SHP77 (cell line): Measurements from ENCODE around the gene SETD5.
A peak's percentile ranks its signal among the peaks of the same experiment; 100 is the strongest.

Experiments
- DNase-seq, 2 experiments: peaks; one replicate each; lab custom pipeline; 2025; lab: John Stamatoyannopoulos, UW

SETD5 gene

DNA sequence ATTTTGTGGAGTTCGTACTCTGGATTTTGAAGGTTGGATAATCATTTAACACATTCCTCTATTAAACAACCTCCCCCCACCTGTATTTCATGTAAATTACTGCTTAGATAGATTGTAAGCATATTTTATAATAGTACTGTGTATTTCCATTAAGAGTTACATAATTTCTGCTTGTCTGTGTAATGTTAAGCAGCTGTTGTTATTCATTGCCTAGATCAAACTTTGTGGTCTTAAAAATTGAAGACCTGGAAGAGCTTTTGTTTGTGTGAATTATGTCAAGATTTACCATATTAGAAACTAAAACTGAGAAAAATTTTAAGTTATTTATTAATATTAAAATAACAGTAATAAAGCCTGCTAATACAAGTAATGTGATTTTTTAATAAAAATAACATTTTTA, 11.1 kb downstream of the SETD5 start:
- no peak for DNase-seq

DNA sequence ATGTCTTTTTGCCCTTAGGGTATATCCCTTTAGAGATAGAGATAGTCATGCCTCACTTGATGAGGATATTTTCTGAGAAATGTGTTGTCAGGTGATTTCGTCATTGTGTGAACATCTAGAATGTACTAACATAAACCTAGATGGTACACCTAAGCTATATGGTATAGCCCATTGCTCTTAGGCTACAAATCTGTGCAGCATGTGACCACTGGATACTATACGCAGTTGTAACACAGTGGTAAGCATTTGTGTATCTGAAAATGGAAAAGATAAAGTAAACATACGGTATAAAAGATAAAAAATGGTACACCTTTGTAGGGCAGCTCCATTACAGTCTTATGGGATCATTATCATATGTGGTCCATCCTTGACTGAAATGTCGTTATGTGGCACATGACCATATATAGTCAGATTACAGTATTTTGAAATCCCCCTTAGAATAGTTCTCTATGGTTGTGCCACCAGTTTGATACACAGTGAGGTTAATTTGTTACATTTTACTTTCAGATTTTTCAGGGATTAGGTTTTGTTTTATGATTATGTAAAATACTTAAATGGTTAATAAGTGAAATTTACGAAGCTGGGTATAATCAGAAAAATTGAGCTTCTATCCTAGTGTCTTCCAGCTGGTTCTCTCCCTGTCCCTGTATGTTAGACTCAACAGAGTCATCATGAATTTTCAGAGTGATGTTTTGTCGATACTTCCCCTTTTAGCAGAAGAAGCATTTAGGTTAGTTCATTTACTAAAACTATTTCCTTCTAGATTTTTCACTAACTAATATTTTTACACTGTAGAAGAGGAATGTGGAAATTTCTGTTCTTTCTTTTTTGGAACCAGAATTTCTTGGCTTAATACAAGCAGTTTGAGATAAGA, 12.8 kb downstream of the SETD5 start:
- DNase-seq, result no peak

- no peak for DNase-seq
Observed at GRCh38 chr3:9411302-9411701, 13.9 kb downstream of the SETD5 start.

DNA sequence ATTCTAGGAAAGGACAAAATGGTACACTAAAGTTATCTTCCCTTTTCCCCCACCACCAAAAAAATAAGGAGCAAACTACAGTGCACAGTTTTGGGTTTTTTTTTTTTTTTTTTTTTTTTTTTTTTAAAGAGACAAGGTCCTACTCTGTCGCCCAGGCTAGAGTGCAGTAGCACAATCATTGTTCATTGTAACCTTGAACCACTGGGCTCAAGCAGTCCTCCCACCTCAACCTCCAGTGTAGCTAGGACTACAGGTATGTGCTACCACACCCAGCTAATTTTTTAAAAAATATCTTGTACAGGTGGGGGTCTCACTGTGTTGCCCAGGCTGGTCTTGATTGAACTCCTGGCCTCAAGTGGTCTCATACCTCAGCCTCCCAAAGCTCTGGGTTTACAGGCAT, 14.9 kb downstream of the SETD5 start:
- DNase-seq, result no peak

DNA sequence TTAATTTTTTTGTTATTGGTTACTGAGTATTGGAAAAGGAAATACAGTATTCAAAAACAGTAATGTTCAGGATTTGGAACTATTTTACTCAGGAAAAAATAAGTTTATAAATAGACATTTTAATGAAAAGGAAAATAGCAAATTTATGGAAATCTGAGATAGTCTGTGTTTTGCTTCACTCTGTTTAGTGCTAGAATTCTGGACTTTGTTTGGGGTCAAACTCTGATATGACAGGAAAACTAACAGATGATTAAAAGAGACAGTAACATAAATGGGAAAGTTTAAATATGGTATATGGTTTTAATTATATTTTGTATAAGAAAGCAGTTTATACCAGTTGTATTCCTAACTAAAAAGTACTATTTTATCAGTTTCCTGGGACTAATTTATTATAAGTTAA, 17.4 kb downstream of the SETD5 start:
- DNase-seq, result no peak

DNA sequence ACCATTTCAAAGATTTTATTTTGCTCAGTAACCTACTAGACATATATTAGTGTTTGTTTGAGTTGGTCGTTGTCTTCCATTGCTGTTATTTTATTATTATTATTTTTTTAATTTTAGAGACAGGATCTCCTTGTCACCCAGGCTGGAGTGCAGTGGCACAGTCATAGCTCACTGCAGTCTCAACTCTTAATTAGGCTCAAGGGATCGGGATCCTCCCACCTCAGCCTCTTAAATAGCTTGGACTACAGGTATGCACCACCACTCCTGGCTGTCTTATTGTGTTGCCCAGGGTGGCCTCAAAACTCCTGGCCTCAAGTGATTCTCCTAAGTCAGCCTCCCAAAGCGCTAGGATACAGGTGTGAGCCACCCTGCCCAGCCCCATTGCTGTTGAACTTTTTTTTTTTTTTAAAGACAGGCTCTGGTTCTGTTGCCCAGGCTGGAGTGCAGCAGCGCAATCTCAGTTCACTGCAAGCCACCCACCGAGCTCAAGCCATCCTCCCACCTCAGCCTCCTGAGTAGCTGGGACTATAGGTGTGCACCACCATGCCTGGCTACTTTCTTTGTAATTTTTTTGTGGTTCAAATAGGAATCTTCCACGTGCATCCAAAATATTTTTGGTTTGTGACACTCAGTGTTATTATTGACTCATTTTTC, 18.2 kb downstream of the SETD5 start:
- DNase-seq, result no peak

GRCh38 chr3:9416139-9416780, 18.8 kb downstream of the SETD5 start:
- no peak for DNase-seq

DNA sequence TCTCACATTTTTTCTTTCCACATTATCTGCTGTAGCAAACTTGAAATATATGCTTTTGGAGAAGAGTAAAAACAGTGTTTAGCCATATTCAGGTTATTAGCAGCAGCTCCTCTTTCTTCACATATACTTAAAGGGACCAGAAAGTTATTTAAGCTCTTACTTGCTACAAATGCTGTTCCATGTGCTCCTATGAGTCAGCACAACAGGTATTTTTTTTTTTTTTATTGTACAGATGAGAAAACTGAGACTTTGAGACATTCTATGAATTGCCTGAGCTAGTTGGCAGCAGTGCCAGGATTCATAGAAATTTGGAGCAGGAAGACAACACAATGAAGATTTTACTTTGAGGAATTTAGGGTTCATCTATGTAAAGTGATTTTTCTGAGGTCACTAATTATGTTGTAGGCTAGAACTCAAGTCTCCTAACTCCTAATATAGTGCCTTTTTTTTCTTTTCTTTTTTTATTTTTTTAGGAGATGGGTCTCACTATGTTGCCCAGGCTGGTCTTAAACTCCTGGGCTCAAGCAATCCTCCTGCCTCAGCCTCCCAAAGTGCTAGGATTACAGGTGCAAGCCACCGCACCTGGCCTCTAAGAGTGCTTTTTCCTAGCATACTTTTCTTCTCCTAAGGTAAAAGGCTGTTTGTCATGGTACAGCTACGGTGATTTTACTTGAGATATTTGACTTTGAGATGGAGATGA, 23.6 kb downstream of the SETD5 start:
- DNase-seq, result no peak

DNA sequence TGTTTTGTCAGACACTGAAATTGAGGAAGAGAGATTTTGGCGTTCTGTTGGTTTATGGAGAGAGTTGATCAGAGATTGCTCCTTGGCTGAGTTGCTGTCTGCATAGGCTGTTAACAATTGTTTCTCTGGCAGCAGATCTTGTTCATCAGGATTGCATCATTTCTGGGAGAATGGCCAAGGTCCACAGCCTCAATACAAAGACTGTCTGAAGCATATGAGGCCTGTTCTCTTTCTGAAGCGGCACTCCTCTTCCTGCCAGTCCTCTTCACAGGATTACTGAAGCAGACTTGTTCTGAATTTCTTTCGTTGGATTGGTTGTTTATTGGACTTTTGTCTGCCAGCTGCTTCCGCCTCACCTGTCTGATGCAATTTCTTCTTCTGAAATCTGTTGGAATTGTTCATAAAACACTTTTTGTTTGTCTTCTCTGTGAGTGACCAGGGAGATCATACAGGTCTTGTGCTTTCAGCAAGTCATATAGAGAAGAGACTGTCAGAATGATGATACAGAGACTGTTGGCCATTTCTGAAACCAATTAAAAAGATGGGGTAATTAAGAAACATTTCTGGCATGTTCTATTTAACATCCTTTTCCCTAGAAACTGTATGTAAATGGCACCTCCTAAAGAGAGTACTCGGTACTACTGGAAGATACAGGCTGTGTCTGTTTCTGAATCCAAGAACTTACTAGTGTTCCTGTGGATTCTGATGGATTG, 25.5 kb downstream of the SETD5 start:
- peak; percentile 92 to 93 for DNase-seq

DNA sequence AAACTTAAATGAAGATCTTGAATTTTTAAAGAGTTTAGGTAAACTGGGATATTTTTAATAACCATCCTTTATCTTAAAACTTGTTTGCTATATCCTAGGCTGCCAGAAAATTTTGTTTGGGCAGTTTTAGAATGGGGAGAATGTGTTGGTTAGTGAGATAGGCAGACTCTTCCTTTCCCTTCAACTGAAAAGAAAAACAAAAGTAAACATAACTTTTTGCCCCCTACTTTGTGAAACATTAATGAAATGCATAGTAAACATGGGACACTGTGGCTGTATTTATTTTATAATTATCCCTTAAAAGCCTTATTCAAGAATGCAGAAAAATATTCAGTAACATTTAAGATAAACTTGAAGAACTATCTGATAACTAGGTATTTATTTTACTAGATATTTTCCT, 31.0 kb downstream of the SETD5 start:
- DNase-seq, result no peak

- DNase-seq, result no peak
Observed at GRCh38 chr3:9430733-9431132, 33.3 kb downstream of the SETD5 start.

- no peak for DNase-seq
Observed at GRCh38 chr3:9433627-9434521, 36.5 kb downstream of the SETD5 start.

DNA sequence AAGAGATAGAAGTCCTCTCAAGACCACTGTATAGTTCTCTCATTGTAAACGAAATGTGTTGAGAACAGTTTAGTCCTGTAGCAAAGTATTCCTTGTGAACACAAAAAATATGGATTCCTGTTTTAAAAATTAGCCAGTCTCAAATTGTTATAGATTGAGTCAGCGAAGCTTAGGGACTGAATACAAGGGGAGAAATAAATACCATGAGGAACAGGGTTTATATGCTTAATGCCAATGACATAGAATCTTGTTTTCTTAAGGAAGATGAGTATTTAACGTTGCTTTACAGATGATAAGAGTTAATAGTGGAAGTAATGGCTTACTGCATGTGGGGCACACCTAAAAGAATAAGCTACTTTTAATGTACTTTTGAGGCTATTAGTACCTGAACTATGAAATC, 37.9 kb downstream of the SETD5 start:
- DNase-seq, result no peak

GRCh38 chr3:9439331-9439730, 41.9 kb downstream of the SETD5 start:
- peak in 1 of 2 experiments; percentile 15 for DNase-seq

GRCh38 chr3:9441501-9442221, 44.2 kb downstream of the SETD5 start:
- DNase-seq, result no peak

GRCh38 chr3:9448071-9448470, 50.7 kb downstream of the SETD5 start:
- no peak for DNase-seq

DNA sequence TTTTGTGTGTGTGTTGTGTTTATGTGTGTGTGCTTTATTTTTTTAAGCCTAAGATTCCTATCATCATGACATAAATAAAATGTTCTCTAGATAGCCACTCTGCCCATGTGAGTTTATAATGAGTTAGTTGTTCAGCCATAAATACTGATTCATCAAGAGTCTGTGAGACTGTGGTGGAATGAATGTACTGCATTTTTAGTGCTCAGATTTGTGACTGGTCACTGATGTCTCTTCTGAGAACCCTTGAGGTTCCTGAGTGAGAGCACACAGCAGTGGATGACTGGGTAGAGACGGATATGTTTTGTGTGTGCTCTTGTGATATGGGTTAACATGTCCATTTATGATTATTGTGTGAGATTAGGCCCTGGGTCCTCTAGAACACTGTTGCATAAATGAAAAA, 51.2 kb downstream of the SETD5 start:
- no peak for DNase-seq

- no peak for DNase-seq
Observed at GRCh38 chr3:9450126-9450525, 52.7 kb downstream of the SETD5 start.

DNA sequence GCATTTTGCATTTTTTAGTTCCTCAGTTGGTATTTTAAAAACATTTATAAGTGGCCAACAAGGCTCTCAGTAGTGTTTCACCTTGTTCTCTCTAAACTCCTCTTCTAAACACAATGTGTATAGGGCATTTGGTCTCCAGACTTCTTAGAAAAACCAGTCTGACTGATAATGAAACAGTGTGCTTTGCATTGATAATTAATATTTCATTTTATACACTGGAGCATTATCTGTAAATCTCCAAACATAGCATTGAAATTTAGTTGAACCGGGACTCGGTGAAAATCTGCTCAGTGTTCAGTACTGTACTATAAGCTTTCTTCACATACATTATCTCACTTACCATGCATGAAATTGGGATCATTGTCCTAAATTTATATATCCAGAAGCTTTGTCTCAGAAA, 53.6 kb downstream of the SETD5 start:
- DNase-seq, result no peak

GRCh38 chr3:9452417-9452816, 55.0 kb downstream of the SETD5 start:
- no peak for DNase-seq
